Bronchus fibroblast of lung (primary cell): ENCODE results near the gene TECRL. TPM values are rescaled to one million over a fixed set of nuclear protein-coding genes. Genes with fewer than 3 reads are reported as not detected.

Experiments
- total RNA-seq: library from RNA; depleted of rRNA; stranded (reverse); fragments of >200 nt; gene quantifications from 2 replicates; pipeline ENCODE4 v1.2.3, GENCODE V29; 2015

Gene TECRL
- total RNA-seq: not detected in 2 replicates

GRCh38 chr4:64409300-64409699 is at the start of gene TECRL:
TECRL (minus strand) TSS chr4:64409450; CDS start chr4:64409351, 99 bp downstream.

